Adrenal gland (tissue), 12 donors: Measurements from ENCODE around the gene TSPAN4. TPM values are rescaled to one million over a fixed set of nuclear protein-coding genes. Genes with fewer than 3 reads are reported as not detected.

ENCODE experiments used
- DNase-seq, 7 donors: peaks; one replicate each; pipeline ENCODE4 v3.0.0-alpha.2; 2019 to 2020
- H3K27ac ChIP-seq, 5 donors: fragments of 200-600 bp; sonication (generic) in 4 of 5; 1 replicate in 3 of 5; 2 replicates in 2 of 5; pipeline versions ENCODE4 v1.5.1 to v1.8.0; 2016 to 2020; ENCODE audit warnings: mild to moderate bottlenecking in 1 of 5
- H3K27me3 ChIP-seq: fragments of 200-600 bp; 2 replicates; pipeline ENCODE4 v1.8.0; 2021
- H3K36me3 ChIP-seq, 2 donors: fragments of 200-600 bp; replicated peaks in 1 of 2; 1 replicate in 1 of 2; 2 replicates in 1 of 2; pipeline versions ENCODE4 v1.5.1 to v1.8.0; 2018 to 2022
- H3K4me1 ChIP-seq, 2 donors: fragments of 200-600 bp; replicated peaks in 1 of 2; 1 replicate in 1 of 2; 2 replicates in 1 of 2; pipeline versions ENCODE4 v1.5.1 to v1.8.0; 2018 to 2021
- H3K4me3 ChIP-seq, 4 donors: fragments of 200-600 bp; sonication (generic) in 3 of 4; one replicate each; pipeline ENCODE4 v1.5.1; 2016 to 2018
- H3K9me3 ChIP-seq, 3 donors: fragments of 200-600 bp; sonication (generic) in 1 of 3; replicated peaks in 1 of 3; 1 replicate in 2 of 3; 2 replicates in 1 of 3; pipeline versions ENCODE4 v1.5.1 to v1.8.0; 2016 to 2021
- POLR2A ChIP-seq, 2 donors: fragments of 450-650 bp; IDR thresholded peaks; one replicate each; pipeline ENCODE4 v1.6.1; 2017; ENCODE audit warnings: antibody characterized with exemption in 2 of 2, mild to moderate bottlenecking in 2 of 2, moderate library complexity in 1 of 2
- WGBS, 4 donors: extraction: QIAGEN DNeasy Blood & Tissue Kit in 2 of 4; methylation state at CpG; one replicate each; pipeline versions ENCODE4 v1.1.5 to v1.1.7; 2013 to 2017; 5-methylcytosine and 5-hydroxymethylcytosine counted together
- intact Hi-C, 2 donors: fragments of 100-400 bp; cut with DNase I; formaldehyde crosslinking; loops; one replicate each; pipeline versions ENCODE4 v1.14.1 to v1.15.0; 2022 to 2023
- polyA plus RNA-seq, 3 donors: library from polyadenylated mRNA; stranded (reverse); fragments of 200-250 nt in 2 of 3; fragments of 350-450 nt in 1 of 3; fragmentation: Illumina TruSeq in 1 of 3; extraction: RNeasy Lipid Tissue Mini Kit (QIAGEN cat#74804) in 1 of 3; gene quantifications; one replicate each; pipeline ENCODE4 v1.2.3, GENCODE V29; 2013 to 2014
- total RNA-seq, 9 donors: library from RNA; depleted of rRNA in 4 of 9; stranded (reverse); fragments of >200 nt in 4 of 9; fragments of 120-200 nt in 1 of 9; fragmentation: NEBNext Ultra II Directional in 1 of 9; extraction: Animal tissue kit (Norgen Biotek cat#: 25700) in 1 of 9; gene quantifications; one replicate each; pipeline versions ENCODE4 v1.1.0 to v1.2.4, GENCODE V29; 2013 to 2023
- TF ChIP-seq, protein P1 (sequence below), 6 experiments: fragments of 450-650 bp in 4 of 6; fragments of 200-600 bp in 2 of 6; sonication (generic) in 1 of 6; IDR thresholded peaks; 1 replicate in 5 of 6; 2 replicates in 1 of 6; pipeline versions ENCODE4 v1.5.1 to v1.8.0; 2016 to 2021; ENCODE audit warnings: antibody characterized with exemption in 6 of 6, mild to moderate bottlenecking in 2 of 6, moderate library complexity in 1 of 6
- donor health status: healthy with polysubstance abuse.
- donor health status: Bipolar disorder and iron deficiency.
- donor health status: DM: yes; HTN: yes; CAD: no.
- donor health status: DM: no; HTN: no; CAD: no.
- donor health status: DM: no; HTN: no; CAD: no.
- donor health status: DM: yes; HTN: yes; CAD: no.

Gene TSPAN4
- total and polyA plus RNA-seq, 12 donors: 5.2 to 207 (median 53.5) TPM

DNA sequence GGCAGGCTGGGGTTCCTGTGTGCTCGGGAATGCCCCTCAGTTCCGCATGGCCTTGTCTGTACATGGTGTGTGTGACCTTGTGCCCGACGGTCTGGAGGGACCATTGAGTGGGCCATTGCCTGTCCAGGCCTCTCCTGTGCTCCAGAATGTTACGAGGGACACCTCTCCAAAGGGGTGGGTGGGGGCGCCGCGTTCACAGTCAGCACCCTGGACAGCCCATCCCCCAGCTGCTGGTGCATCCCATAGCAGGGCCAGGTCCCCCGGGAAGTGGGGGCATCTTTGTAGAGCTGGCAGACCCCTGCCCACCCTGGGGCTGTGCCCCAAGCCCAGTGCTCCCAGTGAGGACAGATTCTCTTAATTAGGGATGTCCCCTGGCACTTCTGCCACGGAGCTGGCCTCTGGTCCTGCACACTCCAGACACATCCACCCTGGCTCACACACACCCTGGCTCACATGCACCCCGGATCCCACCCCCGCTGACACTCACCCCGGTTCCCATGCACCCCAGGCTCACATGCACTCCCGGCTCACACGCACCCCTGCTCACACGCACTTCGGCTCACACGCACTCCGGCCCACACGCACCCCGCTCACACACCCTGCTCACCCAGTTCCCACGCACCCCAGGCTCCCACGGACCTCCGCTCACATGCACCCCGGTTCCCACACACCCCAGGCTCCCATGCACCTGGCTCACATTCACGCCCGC lies 15.6 kb downstream of the TSPAN4 start:
- Histone ChIP-seq H3K4me1 (peaks cover 0 to 19% of the 10 kb centered on the region in 2 donors), H3K27ac (no peak overlapping the region), H3K9me3 (no peaks in the 10 kb centered on the region), H3K36me3 (no peaks in the 10 kb centered on the region), H3K27me3 (no peaks in the 10 kb centered on the region), H3K4me3 (no peak overlapping the region)
- TF ChIP-seq, protein P1, sequence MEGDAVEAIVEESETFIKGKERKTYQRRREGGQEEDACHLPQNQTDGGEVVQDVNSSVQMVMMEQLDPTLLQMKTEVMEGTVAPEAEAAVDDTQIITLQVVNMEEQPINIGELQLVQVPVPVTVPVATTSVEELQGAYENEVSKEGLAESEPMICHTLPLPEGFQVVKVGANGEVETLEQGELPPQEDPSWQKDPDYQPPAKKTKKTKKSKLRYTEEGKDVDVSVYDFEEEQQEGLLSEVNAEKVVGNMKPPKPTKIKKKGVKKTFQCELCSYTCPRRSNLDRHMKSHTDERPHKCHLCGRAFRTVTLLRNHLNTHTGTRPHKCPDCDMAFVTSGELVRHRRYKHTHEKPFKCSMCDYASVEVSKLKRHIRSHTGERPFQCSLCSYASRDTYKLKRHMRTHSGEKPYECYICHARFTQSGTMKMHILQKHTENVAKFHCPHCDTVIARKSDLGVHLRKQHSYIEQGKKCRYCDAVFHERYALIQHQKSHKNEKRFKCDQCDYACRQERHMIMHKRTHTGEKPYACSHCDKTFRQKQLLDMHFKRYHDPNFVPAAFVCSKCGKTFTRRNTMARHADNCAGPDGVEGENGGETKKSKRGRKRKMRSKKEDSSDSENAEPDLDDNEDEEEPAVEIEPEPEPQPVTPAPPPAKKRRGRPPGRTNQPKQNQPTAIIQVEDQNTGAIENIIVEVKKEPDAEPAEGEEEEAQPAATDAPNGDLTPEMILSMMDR (IDR thresholded peaks at IDR 0.05): no peak
- TF ChIP-seq POLR2A (IDR thresholded peaks at IDR 0.05): no peak
- intact Hi-C loops: no loop called here
- WGBS, 4 donors: 76 to 88% (median 84%) methylated on average over 18 to 27 of the region's 27 CpGs
- no peak for DNase-seq

DNA sequence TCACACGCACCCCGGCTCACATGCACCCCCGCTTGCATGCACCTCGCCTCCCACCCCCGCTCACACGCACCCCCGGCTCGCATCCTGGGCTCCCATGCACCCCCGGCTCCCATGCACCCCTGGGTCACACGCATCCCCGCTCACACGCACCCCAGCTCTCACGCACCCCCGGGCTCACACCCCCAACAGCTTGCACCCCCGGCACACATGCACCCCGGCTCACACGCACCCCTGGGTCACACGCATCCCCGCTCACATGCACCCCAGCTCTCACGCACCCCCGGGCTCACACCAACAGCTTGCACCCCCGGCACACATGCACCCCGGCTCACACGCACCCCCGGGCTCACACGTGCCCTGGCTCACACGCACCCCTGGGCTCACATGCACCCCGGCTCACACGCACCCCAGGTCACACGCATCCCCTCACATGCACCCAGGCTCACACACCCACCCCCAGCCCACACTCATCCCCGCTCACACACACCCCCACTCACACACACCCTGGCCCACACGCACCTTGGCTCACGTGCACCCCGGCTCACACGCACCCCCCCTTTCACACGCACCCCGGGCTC lies 16.2 kb downstream of the TSPAN4 start:
- Histone ChIP-seq H3K27ac (no peak overlapping the region), H3K4me1 (peaks cover 0 to 19% of the 10 kb centered on the region in 2 donors), H3K4me3 (no peak overlapping the region), H3K27me3 (no peaks in the 10 kb centered on the region), H3K36me3 (no peaks in the 10 kb centered on the region), H3K9me3 (no peaks in the 10 kb centered on the region)
- no peak for DNase-seq
- intact Hi-C loops: no loop called here
- 83 to 87% (median 86%) methylated on average over 25 to 37 of the region's 37 CpGs for WGBS, 4 donors
- TF ChIP-seq, protein P1 (IDR thresholded peaks at IDR 0.05): no peak
- no peak for TF ChIP-seq POLR2A (IDR thresholded peaks at IDR 0.05)

DNA sequence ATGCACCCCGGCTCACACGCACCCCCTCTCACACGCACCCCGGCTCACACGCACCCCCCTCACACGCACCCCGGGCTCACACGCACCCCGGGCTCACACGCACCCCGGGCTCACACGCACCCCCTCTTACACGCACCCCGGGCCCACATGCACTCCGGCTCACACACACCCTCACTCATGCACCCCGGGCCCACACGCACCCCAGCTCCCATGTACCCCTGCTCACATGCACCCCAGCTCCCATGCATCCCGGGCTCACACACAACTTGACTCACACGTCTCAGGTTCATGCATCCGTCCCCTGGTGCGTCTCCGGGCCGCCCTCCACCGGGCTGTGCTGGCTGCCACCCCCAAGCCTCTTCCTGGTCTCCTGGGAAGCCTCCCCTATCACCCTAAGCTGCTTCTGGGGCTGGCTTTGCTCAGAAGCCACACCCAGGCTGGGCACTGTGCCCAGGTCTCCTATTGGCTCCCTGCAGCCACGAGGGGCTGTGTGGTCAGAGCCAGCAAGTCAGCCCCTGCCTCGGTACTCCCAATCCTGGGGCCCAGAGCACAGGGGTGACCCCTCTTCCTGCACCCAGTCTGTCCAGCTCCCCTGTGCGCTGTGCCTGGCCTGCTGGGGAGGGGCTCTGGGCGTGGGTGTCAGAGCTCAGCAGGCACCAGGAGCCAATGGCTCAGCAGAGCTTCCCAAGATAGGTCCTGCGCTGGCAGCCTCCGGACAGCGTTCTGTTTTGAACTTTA lies 16.9 kb downstream of the TSPAN4 start:
- intact Hi-C loops: loop anchor here in 1 of 2 donors (5.0 kb wide), 1 partner anchor 193 kb away; no protein-coding TSS in a partner anchor
- TF ChIP-seq, protein P1 (IDR thresholded peaks at IDR 0.05): no peak
- TF ChIP-seq POLR2A (IDR thresholded peaks at IDR 0.05): no peak
- Histone ChIP-seq H3K4me1 (peaks cover 0 to 19% of the 10 kb centered on the region in 2 donors), H3K9me3 (no peaks in the 10 kb centered on the region), H3K27me3 (no peaks in the 10 kb centered on the region), H3K27ac (peak overlapping the region in 2 of 5 donors; percentile 41 to 59), H3K36me3 (no peaks in the 10 kb centered on the region), H3K4me3 (no peak overlapping the region)
- 18 to 55% (median 38%) methylated on average over 4 to 30 of the region's 31 CpGs for WGBS, 4 donors
- DNase-seq: peak in 6 of 7 donors; percentile 76 to 90 (median 84)
